ENCODE results near the gene VAMP5.
"Not testable (repeated sequence)": the region's sequence is repeated elsewhere in the genome, so short reads cannot be mapped to it uniquely, and the experiment has no call there.

Gene VAMP5

GRCh38 chr2:85583667-85584353, 421 bp upstream of the VAMP5 start:
- peak overlapping the region; percentile 21 for H3K4me3 ChIP-seq (ENCODE audit: low read depth, low read length)

GRCh38 chr2:85584857-85585780, 888 bp downstream of the VAMP5 start:
- peak overlapping the region; percentile 29 for H3K4me3 ChIP-seq (ENCODE audit: low read depth, low read length)

GRCh38 chr2:85585781-85586105, 1.5 kb downstream of the VAMP5 start:
- no peak overlapping the region for H3K4me3 ChIP-seq (ENCODE audit: low read depth, low read length)

- no peak overlapping the region for H3K4me3 ChIP-seq (ENCODE audit: low read depth, low read length)
Observed at GRCh38 chr2:85588236-85588635, 4.0 kb downstream of the VAMP5 start.

GRCh38 chr2:85588645-85589044, 4.4 kb downstream of the VAMP5 start:
- no peak overlapping the region for H3K4me3 ChIP-seq (ENCODE audit: low read depth, low read length)

- H3K4me3 ChIP-seq (ENCODE audit: low read depth, low read length): no peak overlapping the region
Observed at GRCh38 chr2:85589181-85589580, 5.0 kb downstream of the VAMP5 start.

- no peak overlapping the region for H3K4me3 ChIP-seq (ENCODE audit: low read depth, low read length)
Observed at GRCh38 chr2:85589982-85590791, 6.0 kb downstream of the VAMP5 start.

GRCh38 chr2:85590950-85591349, 6.7 kb downstream of the VAMP5 start:
- no peak overlapping the region for H3K4me3 ChIP-seq (ENCODE audit: low read depth, low read length)

GRCh38 chr2:85591563-85591962, 7.3 kb downstream of the VAMP5 start:
- H3K4me3 ChIP-seq (ENCODE audit: low read depth, low read length): no peak overlapping the region

- not testable (repeated sequence) for H3K4me3 ChIP-seq (ENCODE audit: low read depth, low read length)
Observed at GRCh38 chr2:85592299-85592698, 8.1 kb downstream of the VAMP5 start.

GRCh38 chr2:85593023-85593422, 8.8 kb downstream of the VAMP5 start:
- no peak overlapping the region for H3K4me3 ChIP-seq (ENCODE audit: low read depth, low read length)

- peak overlapping the region; percentile 98 for H3K4me3 ChIP-seq (ENCODE audit: low read depth, low read length)
Observed at GRCh38 chr2:85594715-85595300, 10.6 kb downstream of the VAMP5 start.

- H3K4me3 ChIP-seq (ENCODE audit: low read depth, low read length): peak within 1 kb of the TSS; percentile 98
Observed at GRCh38 chr2:85595301-85596025, 11.2 kb downstream of the VAMP5 start, which contains the start of gene RNF181. Gene RNF181 (plus strand): TSS chr2:85595745. CDS start chr2:85595764, 19 bp downstream.

- H3K4me3 ChIP-seq (ENCODE audit: low read depth, low read length): peak overlapping the region; percentile 98
Observed at GRCh38 chr2:85596026-85596333, 11.7 kb downstream of the VAMP5 start.

- no peak overlapping the region for H3K4me3 ChIP-seq (ENCODE audit: low read depth, low read length)
Observed at GRCh38 chr2:85596486-85597143, 12.4 kb downstream of the VAMP5 start.

GRCh38 chr2:85597241-85597640, 13.0 kb downstream of the VAMP5 start:
- no peak overlapping the region for H3K4me3 ChIP-seq (ENCODE audit: low read depth, low read length)

GRCh38 chr2:85598594-85599340, 14.5 kb downstream of the VAMP5 start:
- no peak overlapping the region for H3K4me3 ChIP-seq (ENCODE audit: low read depth, low read length)

GRCh38 chr2:85599468-85600234, 15.4 kb downstream of the VAMP5 start:
- H3K4me3 ChIP-seq (ENCODE audit: low read depth, low read length): no peak overlapping the region

GRCh38 chr2:85600235-85600575, 16.0 kb downstream of the VAMP5 start:
- H3K4me3 ChIP-seq (ENCODE audit: low read depth, low read length): no peak overlapping the region
